Germinal center (tissue), 1 donor: ENCODE measurements around the gene ACVR1B.

Experiments used
- DNase-seq: peaks from one replicate; pipeline ENCODE4 v3.0.0; 2012; ENCODE audit warnings: mixed read lengths, low spot score

ACVR1B gene

GRCh38 chr12:52045794-52046199 lies 94.3 kb downstream of the ACVR1B start:
- DNase-seq = no peak
